ENCODE data around the gene LDHAL6B. TPM values are rescaled to one million over a fixed set of nuclear protein-coding genes. Genes with fewer than 3 reads are reported as not detected.

LDHAL6B gene
- total and polyA plus RNA-seq, 2 experiments from 2014 or later, result not detected

- Histone ChIP-seq H4K20me1 (replicated peaks; ENCODE audit: insufficient read depth) (no peaks in the 10 kb centered on the region), H3K27ac (ENCODE audit: low read depth) (no peak overlapping the region), H3F3A (replicated peaks; ENCODE audit: low read depth) (no peaks in the 10 kb centered on the region), H3K4me3 (no peak overlapping the region), H3K4me2 (no peak overlapping the region), H3K27me3 (ENCODE audit: insufficient read depth) (no peaks in the 10 kb centered on the region), H3K4me1 (ENCODE audit: insufficient read depth) (no peaks in the 10 kb centered on the region), H3K9me2 (ENCODE audit: insufficient read depth) (no peaks in the 10 kb centered on the region), H2AFZ (no peak overlapping the region), H3K79me2 (replicated peaks; ENCODE audit: insufficient read depth) (0 out of 2 replicates have a peak, but pooled peaks cover 4% of the 10 kb centered on the region), H3K36me3 (ENCODE audit: insufficient read depth) (no peaks in the 10 kb centered on the region)
- Mint-ChIP-seq H3K27ac (peak overlapping the region; percentile 35), H3K27me3 (ENCODE audit: insufficient read depth, low read depth, poor library complexity) (peaks cover 2% of the 10 kb centered on the region), H3K4me3 (no peak overlapping the region), H3K36me3 (ENCODE audit: low read depth) (no peaks in the 10 kb centered on the region), H3K9me3 (no peaks in the 10 kb centered on the region), H3K4me1 (peaks cover 3% of the 10 kb centered on the region; the same call in 2 of the 3 replicates)
- DNase-seq (ENCODE audit: low spot score) (no peak), ATAC-seq (peak; percentile 18; the same call in 2 of the 3 replicates)
- TF ChIP-seq ZNF331 (CRISPR knock-in tag; IDR thresholded peaks at IDR 0.05; ENCODE audit: low read depth) (no peak), ZNF462 (CRISPR knock-in tag; IDR thresholded peaks at IDR 0.05) (no peak), ZNF114 (CRISPR knock-in tag; IDR thresholded peaks at IDR 0.05) (no peak), NANOG (IDR thresholded peaks at IDR 0.05; ENCODE audit: borderline replicate concordance) (no peak), CREB1 (CRISPR knock-in tag; IDR thresholded peaks at IDR 0.05; ENCODE audit: low read depth) (no peak), EZH2phosphoT487 (IDR thresholded peaks at IDR 0.05; ENCODE audit: unreplicated experiment) (no peak), CTCF (conservative IDR thresholded peaks at IDR 0.05; ENCODE audit: low read depth in 2 of 2) (peak in 1 of 2 experiments; percentile 24; a peak in 2 of 4 replicates)
Observed at GRCh38 chr15:59250249-59250648, 43.6 kb downstream of the LDHAL6B start.
